CD8-positive, alpha-beta memory T cell (primary cell): ENCODE data around the gene ZNF664. TPM values are rescaled to one million over a fixed set of nuclear protein-coding genes. Genes with fewer than 3 reads are reported as not detected.

Experiments
- CTCF ChIA-PET: fragments of 350-600 bp; sonication (Branson Sonifier 250); formaldehyde crosslinking; loops from one replicate; lab custom pipeline; 2021; ENCODE audit warnings: antibody characterized with exemption; lab: Charles Lee
- POLR2A ChIA-PET: fragments of 350-600 bp; sonication (Branson Sonifier 250); formaldehyde crosslinking; loops from one replicate; lab custom pipeline; 2021; ENCODE audit warnings: antibody characterized with exemption; lab: Charles Lee
- DNase-seq, 5 donors: peaks; one replicate each; pipeline versions ENCODE4 v3.0.0 to v3.0.0-alpha.2; 2020 to 2022; ENCODE audit warnings: mixed read lengths in 1 of 5
- H3K27ac ChIP-seq: one replicate; pipeline ENCODE4 v1.7.0; 2013; ENCODE audit warnings: low read depth, mild to moderate bottlenecking, low read length, moderate library complexity
- H3K27me3 ChIP-seq: 2 replicates; pipeline ENCODE4 v1.7.0; 2013; ENCODE audit warnings: low read length, mild to moderate bottlenecking; ENCODE audit not compliant: insufficient read depth, poor library complexity, severe bottlenecking
- H3K36me3 ChIP-seq: 2 replicates; pipeline ENCODE4 v1.7.0; 2013; ENCODE audit warnings: mild to moderate bottlenecking, low read length, moderate library complexity; ENCODE audit not compliant: insufficient read depth
- H3K4me1 ChIP-seq: 2 replicates; pipeline ENCODE4 v1.7.0; 2013; ENCODE audit warnings: mild to moderate bottlenecking, low read length, moderate library complexity; ENCODE audit not compliant: insufficient read depth
- H3K4me3 ChIP-seq: 2 replicates; pipeline ENCODE4 v1.7.0; 2013; ENCODE audit warnings: mild to moderate bottlenecking, low read length
- H3K9me3 ChIP-seq: 2 replicates; pipeline ENCODE4 v1.7.0; 2013; ENCODE audit warnings: mild to moderate bottlenecking, low read length
- H3K27ac Mint-ChIP-seq, 8 donors: one replicate each; pipeline ENCODE4 v1.8.0; 2020 to 2021; ENCODE audit warnings: mixed read lengths in 8 of 8, mild to moderate bottlenecking in 6 of 8, inconsistent platforms in 3 of 8, moderate library complexity in 3 of 8
- H3K27me3 Mint-ChIP-seq, 2 donors: one replicate each; pipeline ENCODE4 v1.8.0; 2020 to 2021; ENCODE audit warnings: mixed read lengths in 2 of 2, mild to moderate bottlenecking in 1 of 2, moderate library complexity in 1 of 2
- H3K36me3 Mint-ChIP-seq, 3 donors: one replicate each; pipeline ENCODE4 v1.8.0; 2020 to 2021; ENCODE audit warnings: mixed read lengths in 3 of 3, inconsistent platforms in 1 of 3, mild to moderate bottlenecking in 1 of 3
- H3K4me1 Mint-ChIP-seq, 3 donors: one replicate each; pipeline ENCODE4 v1.8.0; 2020 to 2021; ENCODE audit warnings: mixed read lengths in 3 of 3, inconsistent platforms in 1 of 3, mild to moderate bottlenecking in 1 of 3
- H3K4me3 Mint-ChIP-seq, 7 donors: one replicate each; pipeline ENCODE4 v1.8.0; 2020 to 2021; ENCODE audit warnings: mixed read lengths in 7 of 7, mild to moderate bottlenecking in 6 of 7, moderate library complexity in 4 of 7, inconsistent platforms in 2 of 7
- H3K9me3 Mint-ChIP-seq, 5 donors: one replicate each; pipeline ENCODE4 v1.8.0; 2020 to 2022; ENCODE audit warnings: mixed read lengths in 5 of 5, mild to moderate bottlenecking in 3 of 5, moderate library complexity in 2 of 5, inconsistent platforms in 1 of 5
- polyA plus RNA-seq: library from polyadenylated mRNA; unstranded; fragments of 300-500 nt; fragmentation: Illumina TruSeq; gene quantifications from one replicate; pipeline ENCODE4 v1.2.3, GENCODE V29; 2021
- total RNA-seq, 2 experiments: library from RNA; stranded (reverse); gene quantifications; one replicate each; pipeline ENCODE4 v1.2.3, GENCODE V29; 2021

The ZNF664 gene
- total and polyA plus RNA-seq, 3 experiments from 2014 or later: 10.8 to 75.8 (median 73.0) TPM

DNA sequence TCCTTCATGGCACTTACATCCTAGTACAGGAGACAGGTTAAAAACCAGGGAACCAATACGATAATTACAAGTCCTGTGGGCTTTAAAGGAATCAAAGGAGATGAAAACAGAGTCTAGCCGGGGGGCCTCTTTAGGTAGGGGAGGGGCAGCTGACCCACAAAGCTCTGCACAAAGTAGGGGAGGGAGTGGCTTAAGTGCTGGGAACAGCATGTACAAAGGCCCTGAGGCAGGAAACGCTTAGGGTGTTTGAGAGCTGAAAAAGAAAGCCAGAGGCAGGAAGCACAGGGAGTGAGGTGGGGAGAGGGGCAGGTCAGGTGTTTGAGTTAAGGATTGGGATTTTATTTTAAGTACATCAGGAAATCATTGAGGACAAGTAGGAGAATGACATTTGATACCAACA lies 37.7 kb downstream of the ZNF664 start:
- no peak overlapping the region for H3K4me3 ChIP-seq
- H3K36me3 ChIP-seq: peaks cover 18% of the 10 kb centered on the region
- no peaks in the 10 kb centered on the region for H3K27me3 ChIP-seq
- Mint-ChIP-seq H3K27me3 (no peaks in the 10 kb centered on the region), H3K9me3 (no peaks in the 10 kb centered on the region), H3K27ac (peak overlapping the region in 3 of 8 donors; percentile 4 to 81 (median 57)), H3K4me1 (peaks cover 16 to 31% (median 26%) of the 10 kb centered on the region in 3 donors), H3K36me3 (peaks cover 17 to 60% (median 37%) of the 10 kb centered on the region in 3 donors), H3K4me3 (no peak overlapping the region)
- peaks cover 24% of the 10 kb centered on the region for H3K4me1 ChIP-seq
- H3K9me3 ChIP-seq: no peaks in the 10 kb centered on the region
- ChIA-PET CTCF (no interaction called here), POLR2A (no interaction called here)
- no peak overlapping the region for H3K27ac ChIP-seq
- DNase-seq: no peak

DNA sequence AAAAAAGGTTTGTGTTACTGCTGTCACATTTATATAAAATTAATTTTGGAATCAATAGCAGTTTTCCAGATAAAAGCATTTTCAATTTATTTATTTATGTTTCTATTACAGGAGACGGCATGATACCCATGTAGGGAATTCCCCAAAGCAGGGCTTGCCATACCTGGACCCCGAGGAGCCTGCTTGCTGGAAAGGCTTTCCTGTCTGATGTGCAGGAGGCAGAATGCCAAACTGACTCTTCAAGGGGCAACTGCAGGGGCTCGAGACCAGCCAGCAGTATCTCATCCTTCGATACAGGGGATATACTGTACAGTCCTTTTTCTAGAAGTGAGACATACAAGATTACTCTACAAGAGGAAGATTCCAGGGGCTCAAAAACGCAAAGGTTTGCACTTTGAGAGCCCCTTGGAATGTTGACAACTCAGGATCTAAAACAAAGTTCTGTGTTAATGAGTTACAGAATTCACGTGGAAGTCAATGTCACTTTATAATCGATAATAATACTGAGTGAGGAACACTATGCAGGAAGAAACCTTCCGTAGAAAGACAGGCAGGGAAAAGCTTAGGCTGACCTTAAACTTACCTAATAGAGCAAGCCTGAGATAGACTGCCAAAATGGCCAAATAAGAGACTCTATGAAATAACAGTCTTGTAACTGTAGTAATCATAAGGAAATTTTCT lies 38.6 kb downstream of the ZNF664 start:
- Mint-ChIP-seq H3K27ac (no peak overlapping the region), H3K36me3 (peaks cover 17 to 53% (median 34%) of the 10 kb centered on the region in 3 donors), H3K4me3 (no peak overlapping the region), H3K9me3 (no peaks in the 10 kb centered on the region), H3K27me3 (no peaks in the 10 kb centered on the region), H3K4me1 (peaks cover 7 to 22% (median 17%) of the 10 kb centered on the region in 3 donors)
- no peak overlapping the region for H3K4me3 ChIP-seq
- no peak for DNase-seq
- H3K27ac ChIP-seq: no peak overlapping the region
- ChIA-PET CTCF (no interaction called here), POLR2A (no interaction called here)
- peaks cover 18% of the 10 kb centered on the region for H3K36me3 ChIP-seq
- H3K9me3 ChIP-seq: no peaks in the 10 kb centered on the region
- peaks cover 16% of the 10 kb centered on the region for H3K4me1 ChIP-seq
- H3K27me3 ChIP-seq: no peaks in the 10 kb centered on the region

DNA sequence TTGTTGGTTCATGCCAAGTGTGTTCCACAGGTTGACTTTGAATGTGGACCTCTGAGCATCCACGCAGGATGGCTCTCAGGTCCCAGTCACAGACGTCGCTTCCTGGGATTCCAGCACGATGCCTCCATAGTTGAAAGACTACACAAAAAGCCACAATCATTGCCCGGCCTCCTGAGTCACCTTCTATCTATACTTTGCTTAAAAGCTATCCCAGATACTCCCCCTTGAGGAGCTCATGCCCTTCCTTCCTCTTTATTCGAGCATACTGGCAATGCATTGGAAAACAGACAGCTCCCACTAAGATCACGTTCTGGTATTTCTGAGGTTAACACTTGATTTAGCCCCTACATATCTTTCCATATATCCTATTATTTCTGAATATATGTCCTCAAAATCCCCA lies 40.1 kb downstream of the ZNF664 start:
- Mint-ChIP-seq H3K9me3 (no peaks in the 10 kb centered on the region), H3K27ac (no peak overlapping the region), H3K27me3 (no peaks in the 10 kb centered on the region), H3K36me3 (peaks cover 17 to 45% (median 30%) of the 10 kb centered on the region in 3 donors), H3K4me1 (peaks cover 2 to 7% (median 6%) of the 10 kb centered on the region in 3 donors), H3K4me3 (no peak overlapping the region)
- CTCF ChIA-PET: no interaction called here
- Histone ChIP-seq H3K4me3 (no peak overlapping the region), H3K27ac (no peak overlapping the region), H3K27me3 (no peaks in the 10 kb centered on the region), H3K4me1 (peaks cover 3% of the 10 kb centered on the region), H3K9me3 (no peaks in the 10 kb centered on the region), H3K36me3 (peaks cover 18% of the 10 kb centered on the region)
- no peak for DNase-seq
- POLR2A ChIA-PET: no interaction called here

DNA sequence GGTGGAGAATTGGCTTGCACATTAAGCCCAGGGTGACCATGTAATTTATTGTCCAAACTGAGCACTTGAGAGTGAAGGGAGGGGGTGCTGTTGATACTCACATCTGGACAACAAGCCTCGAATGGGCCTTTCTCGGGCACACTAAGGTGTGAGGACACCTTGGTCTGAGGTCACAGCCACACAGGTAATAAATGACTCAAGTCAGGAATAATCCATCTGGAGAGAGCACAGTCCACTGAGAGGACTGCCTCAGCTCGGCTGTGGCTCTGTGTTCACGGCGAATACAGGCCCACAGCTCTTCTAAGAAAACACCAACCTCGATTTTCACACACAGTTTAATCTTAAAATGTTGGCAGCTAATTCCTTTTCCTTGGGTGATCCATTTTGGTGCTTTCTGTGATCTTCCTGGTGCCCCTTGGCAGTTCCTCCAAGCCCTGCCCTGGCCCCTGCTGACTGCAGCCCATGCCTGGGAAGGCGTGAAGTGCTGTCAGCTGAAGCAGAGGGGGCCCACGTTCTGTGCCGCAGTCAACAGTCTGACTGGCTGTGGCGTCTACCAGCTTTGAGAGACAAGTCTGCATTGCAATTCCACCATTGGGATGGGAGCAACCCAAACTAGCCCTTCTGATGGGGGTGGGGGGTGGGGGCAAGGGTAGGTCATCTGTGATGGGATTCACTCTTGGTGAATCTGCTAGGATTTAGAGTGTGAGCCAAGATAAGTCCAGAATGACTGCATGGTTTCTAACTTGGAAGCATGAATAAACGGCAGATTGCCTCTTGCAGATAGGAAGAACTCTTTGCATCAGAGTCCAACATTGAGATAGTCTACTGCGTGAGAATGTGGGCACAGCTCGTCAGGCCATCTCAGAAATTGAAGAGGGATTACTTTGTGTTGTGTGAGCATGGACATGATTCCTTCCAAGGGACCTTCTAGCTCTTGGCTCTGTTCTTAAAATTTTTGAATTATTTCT lies 42.8 kb downstream of the ZNF664 start:
- POLR2A ChIA-PET: no interaction called here
- CTCF ChIA-PET: no interaction called here

DNA sequence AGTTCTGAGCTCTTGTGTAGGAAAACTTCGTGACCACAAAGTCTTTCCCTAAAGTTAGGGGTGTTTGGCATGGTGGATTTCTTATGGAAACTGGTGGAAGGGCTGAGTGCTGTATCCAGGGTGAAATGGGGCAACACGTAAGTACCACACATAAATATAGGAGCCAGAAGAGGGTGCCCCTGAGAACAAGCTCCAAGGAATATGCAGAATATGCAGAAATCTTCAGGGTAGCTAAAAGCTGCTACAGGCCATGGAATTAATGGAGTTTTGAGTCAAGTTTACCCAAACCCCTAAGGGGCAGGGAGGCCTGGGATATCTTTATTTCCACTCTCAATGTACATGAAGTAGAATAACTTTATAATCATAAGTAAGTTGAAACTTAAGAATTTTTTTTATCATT lies 44.0 kb downstream of the ZNF664 start:
- H3K9me3 ChIP-seq: no peaks in the 10 kb centered on the region
- no peaks in the 10 kb centered on the region for H3K27me3 Mint-ChIP-seq
- no peaks in the 10 kb centered on the region for H3K4me1 Mint-ChIP-seq
- CTCF ChIA-PET: interaction anchor here (0.6 kb wide), 1 partner anchor 15 kb away, joined by 3 read pairs; no protein-coding TSS in a partner anchor
- H3K4me1 ChIP-seq: no peaks in the 10 kb centered on the region
- no peak for DNase-seq
- H3K9me3 Mint-ChIP-seq: no peaks in the 10 kb centered on the region
- peak overlapping the region in 2 of 8 donors; percentile 18 to 43 for H3K27ac Mint-ChIP-seq
- no peak overlapping the region for H3K4me3 ChIP-seq
- POLR2A ChIA-PET: no interaction called here
- H3K27me3 ChIP-seq: no peaks in the 10 kb centered on the region
- H3K36me3 ChIP-seq: peaks cover 11% of the 10 kb centered on the region
- H3K36me3 Mint-ChIP-seq: peaks cover 14 to 24% (median 19%) of the 10 kb centered on the region in 3 donors
- H3K27ac ChIP-seq: no peak overlapping the region
- no peak overlapping the region for H3K4me3 Mint-ChIP-seq

More for the DNA sequence above, 42.8 kb downstream of the ZNF664 start:
- no peaks in the 10 kb centered on the region for H3K4me1 ChIP-seq
- Mint-ChIP-seq H3K27me3 (no peaks in the 10 kb centered on the region), H3K9me3 (no peaks in the 10 kb centered on the region), H3K4me1 (no peaks in the 10 kb centered on the region), H3K4me3 (no peak overlapping the region), H3K27ac (peak overlapping the region in 2 of 8 donors; percentile 4 to 33), H3K36me3 (peaks cover 17 to 35% (median 27%) of the 10 kb centered on the region in 3 donors)
- DNase-seq: no peak
- peaks cover 18% of the 10 kb centered on the region for H3K36me3 ChIP-seq
- no peak overlapping the region for H3K27ac ChIP-seq
- H3K4me3 ChIP-seq: no peak overlapping the region
- H3K9me3 ChIP-seq: no peaks in the 10 kb centered on the region
- H3K27me3 ChIP-seq: no peaks in the 10 kb centered on the region

DNA sequence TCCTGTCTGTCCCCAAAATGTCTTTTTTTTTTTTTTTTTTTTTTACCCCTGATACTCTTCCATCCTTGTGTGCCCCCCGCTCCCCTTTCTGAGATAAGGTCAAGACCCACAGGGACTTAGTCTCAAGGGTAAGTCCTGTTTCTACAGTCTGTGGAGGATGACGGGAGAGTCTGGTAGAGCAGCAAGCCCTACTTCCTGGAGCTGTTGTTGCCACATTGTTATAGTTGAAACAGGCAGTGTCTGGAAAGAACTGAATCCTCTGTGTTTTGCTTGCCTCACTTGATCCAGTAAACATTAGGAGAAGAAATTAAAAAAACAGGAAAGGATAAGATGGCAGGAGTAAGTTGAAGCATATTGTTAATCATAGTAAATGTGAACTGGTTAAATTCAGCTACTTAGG lies 45.5 kb downstream of the ZNF664 start:
- peaks cover 3 to 9% (median 7%) of the 10 kb centered on the region in 3 donors for H3K36me3 Mint-ChIP-seq
- Histone ChIP-seq H3K27me3 (no peaks in the 10 kb centered on the region), H3K27ac (no peak overlapping the region), H3K36me3 (no peaks in the 10 kb centered on the region), H3K4me1 (no peaks in the 10 kb centered on the region), H3K4me3 (no peak overlapping the region), H3K9me3 (no peaks in the 10 kb centered on the region)
- H3K4me1 Mint-ChIP-seq: no peaks in the 10 kb centered on the region
- ChIA-PET POLR2A (no interaction called here), CTCF (no interaction called here)
- no peak for DNase-seq
- H3K27ac Mint-ChIP-seq: peak overlapping the region in 2 of 8 donors; percentile 14 to 27
- H3K4me3 Mint-ChIP-seq: no peak overlapping the region
- no peaks in the 10 kb centered on the region for H3K27me3 Mint-ChIP-seq
- no peaks in the 10 kb centered on the region for H3K9me3 Mint-ChIP-seq

DNA sequence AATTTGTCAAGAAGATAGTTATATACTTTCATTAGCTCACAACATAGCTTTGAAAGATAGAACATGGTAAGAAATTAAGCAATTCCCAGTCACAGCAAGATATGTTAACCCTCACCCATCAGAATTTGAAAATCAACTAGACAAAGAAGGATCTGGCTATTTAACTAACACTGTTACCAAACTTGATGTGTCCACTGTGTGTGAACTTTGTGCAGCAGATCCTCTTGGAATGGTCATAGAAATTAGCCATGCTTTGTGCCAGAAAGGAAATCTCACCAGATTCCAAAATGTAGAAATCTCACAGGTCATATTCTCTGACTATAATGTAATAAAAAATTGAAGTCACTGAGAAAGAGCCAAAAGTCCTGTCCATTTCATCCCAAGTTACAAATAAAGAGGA lies 46.1 kb downstream of the ZNF664 start:
- Histone ChIP-seq H3K9me3 (no peaks in the 10 kb centered on the region), H3K36me3 (no peaks in the 10 kb centered on the region), H3K27ac (no peak overlapping the region), H3K4me3 (no peak overlapping the region), H3K27me3 (no peaks in the 10 kb centered on the region), H3K4me1 (no peaks in the 10 kb centered on the region)
- Mint-ChIP-seq H3K27ac (peak overlapping the region in 1 of 8 donors; percentile 8), H3K27me3 (no peaks in the 10 kb centered on the region), H3K9me3 (no peaks in the 10 kb centered on the region), H3K4me1 (no peaks in the 10 kb centered on the region), H3K4me3 (no peak overlapping the region), H3K36me3 (peaks cover 0 to 5% (median 2%) of the 10 kb centered on the region in 3 donors)
- POLR2A ChIA-PET: no interaction called here
- no peak for DNase-seq
- CTCF ChIA-PET: interaction anchor here (1.6 kb wide), 1 partner anchor 14 kb away, joined by 8 read pairs; no protein-coding TSS in a partner anchor

DNA sequence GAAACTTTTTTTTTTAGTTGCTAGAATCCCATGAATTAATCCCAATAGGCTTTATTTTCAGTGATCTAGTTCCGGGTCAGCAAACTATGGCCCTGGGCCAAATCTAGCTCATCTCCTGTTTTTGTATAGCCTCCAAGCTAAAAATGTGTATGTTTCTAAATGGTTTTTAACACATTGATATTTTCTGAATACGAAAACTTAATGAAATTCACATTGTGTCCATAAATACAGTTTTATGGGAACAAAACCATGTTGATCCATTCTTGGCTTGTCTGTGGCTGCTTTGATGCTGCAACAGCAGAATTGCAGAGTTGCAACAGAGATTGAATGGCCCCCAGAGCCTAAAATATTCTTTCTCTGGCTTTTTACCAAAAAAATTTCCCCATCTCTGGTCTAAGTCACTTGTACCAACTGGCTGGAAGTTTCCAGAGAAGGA lies 47.5 kb downstream of the ZNF664 start:
- Mint-ChIP-seq H3K27ac (no peak overlapping the region), H3K36me3 (no peaks in the 10 kb centered on the region), H3K27me3 (no peaks in the 10 kb centered on the region), H3K9me3 (no peaks in the 10 kb centered on the region), H3K4me3 (no peak overlapping the region), H3K4me1 (no peaks in the 10 kb centered on the region)
- no peak overlapping the region for H3K27ac ChIP-seq
- DNase-seq: no peak
- no peak overlapping the region for H3K4me3 ChIP-seq
- no peaks in the 10 kb centered on the region for H3K4me1 ChIP-seq
- no peaks in the 10 kb centered on the region for H3K27me3 ChIP-seq
- ChIA-PET CTCF (interaction anchor here (0.7 to 1.6 kb wide), 2 partner anchors 12 to 747 kb away, joined by 3 to 8 read pairs; no protein-coding TSS in a partner anchor), POLR2A (no interaction called here)
- no peaks in the 10 kb centered on the region for H3K9me3 ChIP-seq
- H3K36me3 ChIP-seq: no peaks in the 10 kb centered on the region
